HEK293 (cell line): ENCODE results near the gene TBCK.

Experiments
- CTCF ChIA-PET: fragments of 350-600 bp; formaldehyde crosslinking; extraction: SDS; loops from one replicate; lab custom pipeline; 2021; ENCODE audit warnings: antibody characterized with exemption; lab: Yijun Ruan, JAX
- POLR2A ChIA-PET: fragments of 300-600 bp; formaldehyde crosslinking; extraction: SDS; loops from one replicate; lab custom pipeline; 2020; ENCODE audit warnings: antibody characterized with exemption, inconsistent platforms; lab: Yijun Ruan, JAX
- H3K27ac ChIP-seq: fragments of 200-500 bp; sonication (Bioruptor generic); 2 replicates; pipeline ENCODE4 v1.5.1; 2014; ENCODE audit warnings: low read depth, low read length, control low read depth, inconsistent platforms; ENCODE audit errors: extremely low read depth
- H3K36me3 ChIP-seq, 2 experiments: fragments of 200-500 bp in 1 of 2; sonication (Bioruptor generic) in 1 of 2; 1 replicate in 1 of 2; 2 replicates in 1 of 2; pipeline ENCODE4 v1.5.1; 2014 to 2017; ENCODE audit warnings: inconsistent platforms in 2 of 2, low read length in 2 of 2; ENCODE audit not compliant: control insufficient read depth in 2 of 2, insufficient read depth in 1 of 2
- H3K4me1 ChIP-seq: fragments of 200-500 bp; sonication (Bioruptor generic); 2 replicates; pipeline ENCODE4 v1.5.1; 2014; ENCODE audit warnings: mild to moderate bottlenecking, low read length, inconsistent platforms; ENCODE audit not compliant: control insufficient read depth, insufficient read depth
- H3K4me3 ChIP-seq: 2 replicates; pipeline ENCODE4 v1.5.1; 2011; ENCODE audit warnings: low read depth, mild to moderate bottlenecking, control low read depth, low read length, moderate library complexity
- H3K9me3 ChIP-seq: fragments of 200-500 bp; sonication (Bioruptor generic); 2 replicates; pipeline ENCODE4 v1.5.1; 2014; ENCODE audit warnings: low read depth, low read length, inconsistent platforms; ENCODE audit not compliant: control insufficient read depth, insufficient read depth
- HOXC10 ChIP-seq: sonication (generic); formaldehyde crosslinking; IDR thresholded peaks from 2 replicates; pipeline ENCODE4 v1.8.1; 2023; ENCODE audit warnings: mild to moderate bottlenecking, missing genetic modification reagents
- IKZF3 ChIP-seq: fragments of 450-650 bp; IDR thresholded peaks from 2 replicates; pipeline ENCODE4 v1.5.0; 2018; ENCODE audit warnings: missing biosample characterization, mild to moderate bottlenecking, missing genetic modification characterization, moderate library complexity
- INSM2 ChIP-seq: fragments of 450-650 bp; formaldehyde crosslinking; IDR thresholded peaks from 2 replicates; pipeline ENCODE4 v1.5.1; 2016; ENCODE audit warnings: missing biosample characterization, missing genetic modification characterization
- OVOL3 ChIP-seq: fragments of 450-650 bp; formaldehyde crosslinking; IDR thresholded peaks from 2 replicates; pipeline ENCODE4 v1.5.1; 2016; ENCODE audit warnings: missing biosample characterization, missing genetic modification characterization
- PRDM1 ChIP-seq: fragments of 450-650 bp; formaldehyde crosslinking; IDR thresholded peaks from 2 replicates; pipeline ENCODE4; 2016; ENCODE audit warnings: missing biosample characterization, missing genetic modification characterization
- PRDM6 ChIP-seq: fragments of 450-650 bp; formaldehyde crosslinking; IDR thresholded peaks from 2 replicates; pipeline ENCODE4 v1.5.1; 2017; ENCODE audit warnings: missing biosample characterization, missing genetic modification characterization
- ZFP37 ChIP-seq: fragments of 450-650 bp; formaldehyde crosslinking; IDR thresholded peaks from 2 replicates; pipeline ENCODE4 v1.5.1; 2016; ENCODE audit warnings: missing biosample characterization, missing genetic modification characterization
- ZNF280D ChIP-seq: fragments of 450-650 bp; formaldehyde crosslinking; IDR thresholded peaks from 2 replicates; pipeline ENCODE4 v1.5.1; 2016; ENCODE audit warnings: missing biosample characterization, missing genetic modification characterization
- ZNF350 ChIP-seq: fragments of 450-650 bp; formaldehyde crosslinking; IDR thresholded peaks from 2 replicates; pipeline ENCODE4 v1.5.0; 2017; ENCODE audit warnings: missing biosample characterization, mild to moderate bottlenecking, missing genetic modification characterization
- ZNF48 ChIP-seq: fragments of 450-650 bp; formaldehyde crosslinking; IDR thresholded peaks from 2 replicates; pipeline ENCODE4 v1.5.1; 2016; ENCODE audit warnings: missing biosample characterization, missing genetic modification characterization
- ZNF510 ChIP-seq: fragments of 450-650 bp; formaldehyde crosslinking; IDR thresholded peaks from 2 replicates; pipeline ENCODE4 v1.5.1; 2018; ENCODE audit warnings: mild to moderate bottlenecking, missing genetic modification characterization, missing biosample characterization; ENCODE audit not compliant: insufficient replicate concordance
- ZNF660 ChIP-seq: fragments of 450-650 bp; IDR thresholded peaks from 2 replicates; pipeline ENCODE4 v1.5.1; 2018; ENCODE audit warnings: missing biosample characterization, mild to moderate bottlenecking, missing genetic modification characterization
- ZSCAN4 ChIP-seq: fragments of 450-650 bp; formaldehyde crosslinking; IDR thresholded peaks from 2 replicates; pipeline ENCODE4 v1.5.1; 2017; ENCODE audit warnings: missing biosample characterization, missing genetic modification characterization
- ZSCAN5A ChIP-seq: fragments of 450-650 bp; formaldehyde crosslinking; IDR thresholded peaks from 2 replicates; pipeline ENCODE4 v1.5.1; 2016; ENCODE audit warnings: missing biosample characterization, missing genetic modification characterization
- TF ChIP-seq, protein P1 (sequence below): fragments of 450-650 bp; IDR thresholded peaks from 2 replicates; pipeline ENCODE4 v1.5.1; 2018; ENCODE audit warnings: missing biosample characterization, mild to moderate bottlenecking, missing genetic modification characterization

The TBCK gene

DNA sequence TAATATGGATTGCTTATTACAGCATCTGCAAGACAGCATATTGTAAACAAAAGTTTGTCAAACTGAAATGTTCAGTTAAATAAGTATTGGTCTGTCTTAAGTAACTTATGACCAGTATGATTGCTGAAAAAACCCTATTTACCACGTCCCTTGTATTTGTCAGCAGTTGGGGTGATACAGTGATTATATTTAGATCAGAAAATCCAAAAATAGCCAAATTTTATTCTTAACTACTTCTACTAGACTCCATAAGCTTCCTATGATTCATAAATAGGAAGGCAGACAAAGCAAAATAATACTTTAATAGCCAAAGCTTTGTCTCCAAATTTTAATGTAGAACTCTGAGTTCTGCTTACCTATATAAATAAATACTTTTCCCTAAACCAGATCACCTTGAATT, 45.3 kb downstream of the TBCK start:
- POLR2A ChIA-PET = interaction anchor here (0.6 kb wide), 1 partner anchor 990 kb away, joined by 6 read pairs; no protein-coding TSS in a partner anchor
- TF ChIP-seq PRDM1 (no peak), ZNF350 (no peak)
- Histone ChIP-seq H3K27ac (no peak overlapping the region), H3K4me1 (no peaks in the 10 kb centered on the region), H3K4me3 (no peak overlapping the region), H3K36me3 (no peaks in the 10 kb centered on the region), H3K9me3 (no peaks in the 10 kb centered on the region)
- CTCF ChIA-PET = no interaction called here

- ChIA-PET CTCF (no interaction called here), POLR2A (no interaction called here)
- H3K4me1 ChIP-seq = no peaks in the 10 kb centered on the region
- no peak overlapping the region for H3K27ac ChIP-seq
- no peaks in the 10 kb centered on the region for H3K9me3 ChIP-seq
- no peak overlapping the region for H3K4me3 ChIP-seq
- TF ChIP-seq ZFP37 (tag by site-specific recombination) = no peak
- no peak for TF ChIP-seq HOXC10 (CRISPR knock-in tag)
- no peak for TF ChIP-seq IKZF3 (tag by site-specific recombination)
- no peak for TF ChIP-seq ZNF510 (tag by site-specific recombination)
- no peak for TF ChIP-seq ZNF48 (tag by site-specific recombination)
- no peak for TF ChIP-seq OVOL3 (tag by site-specific recombination)
- no peak for TF ChIP-seq ZNF660 (tag by site-specific recombination)
- TF ChIP-seq, protein P1, sequence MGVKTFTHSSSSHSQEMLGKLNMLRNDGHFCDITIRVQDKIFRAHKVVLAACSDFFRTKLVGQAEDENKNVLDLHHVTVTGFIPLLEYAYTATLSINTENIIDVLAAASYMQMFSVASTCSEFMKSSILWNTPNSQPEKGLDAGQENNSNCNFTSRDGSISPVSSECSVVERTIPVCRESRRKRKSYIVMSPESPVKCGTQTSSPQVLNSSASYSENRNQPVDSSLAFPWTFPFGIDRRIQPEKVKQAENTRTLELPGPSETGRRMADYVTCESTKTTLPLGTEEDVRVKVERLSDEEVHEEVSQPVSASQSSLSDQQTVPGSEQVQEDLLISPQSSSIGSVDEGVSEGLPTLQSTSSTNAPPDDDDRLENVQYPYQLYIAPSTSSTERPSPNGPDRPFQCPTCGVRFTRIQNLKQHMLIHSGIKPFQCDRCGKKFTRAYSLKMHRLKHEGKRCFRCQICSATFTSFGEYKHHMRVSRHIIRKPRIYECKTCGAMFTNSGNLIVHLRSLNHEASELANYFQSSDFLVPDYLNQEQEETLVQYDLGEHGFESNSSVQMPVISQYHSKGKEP (tag by site-specific recombination) = no peak
- TF ChIP-seq ZNF280D (tag by site-specific recombination) = no peak
- no peak for TF ChIP-seq PRDM6 (tag by site-specific recombination)
- no peaks in the 10 kb centered on the region for H3K36me3 ChIP-seq
Observed at GRCh38 chr4:106269711-106270110, 46.3 kb downstream of the TBCK start.

- no peak overlapping the region for H3K4me3 ChIP-seq
- H3K9me3 ChIP-seq = no peaks in the 10 kb centered on the region
- TF ChIP-seq ZSCAN4 (tag by site-specific recombination) = no peak
- TF ChIP-seq ZSCAN5A (tag by site-specific recombination) = no peak
- TF ChIP-seq INSM2 (tag by site-specific recombination) = no peak
- no peak overlapping the region for H3K27ac ChIP-seq
- POLR2A ChIA-PET = no interaction called here
- no peaks in the 10 kb centered on the region for H3K4me1 ChIP-seq
- CTCF ChIA-PET = interaction anchor here (1.0 kb wide), 1 partner anchor 1397 kb away, joined by 3 read pairs; no protein-coding TSS in a partner anchor
- no peaks in the 10 kb centered on the region for H3K36me3 ChIP-seq
Observed at GRCh38 chr4:106268786-106269185, 47.2 kb downstream of the TBCK start.
